H1 (cell line): ENCODE measurements around the gene FABP7. TPM values are rescaled to one million over a fixed set of nuclear protein-coding genes. Genes with fewer than 3 reads are reported as not detected.
A peak's percentile ranks its signal among the peaks of the same experiment; 100 is the strongest.

Experiments used
- CTCF ChIA-PET: fragments of 300-600 bp; sonication (Branson Sonifier 250); formaldehyde crosslinking; loops from one replicate; lab custom pipeline; 2021; ENCODE audit not compliant: partially characterized antibody; lab: Charles Lee
- POLR2A ChIA-PET: fragments of 300-600 bp; sonication (Branson Sonifier 250); formaldehyde crosslinking; loops from one replicate; lab custom pipeline; 2021; ENCODE audit warnings: inconsistent platforms; ENCODE audit not compliant: partially characterized antibody; lab: Charles Lee
- DNase-seq, 2 experiments: peaks; one replicate each; pipeline versions ENCODE4 v3.0.0 to v3.0.0-alpha.2; 2010 to 2022; ENCODE audit warnings: low spot score in 2 of 2, low read depth in 1 of 2, mixed read lengths in 1 of 2
- FAIRE-seq: peaks from 2 replicates; lab custom pipeline; 2011; peaks lifted over from hg19 to GRCh38; lab: Jason Lieb, UNC
- H2AFZ ChIP-seq: 2 replicates; pipeline ENCODE4 v1.8.1; 2012; ENCODE audit warnings: low read length, inconsistent platforms
- H2AK5ac ChIP-seq: 2 replicates; pipeline ENCODE4 v1.6.1; 2013; ENCODE audit warnings: low read depth, low read length
- H2BK120ac ChIP-seq: replicated peaks from 2 replicates; pipeline ENCODE3; 2013; ENCODE audit warnings: low read depth, low read length, inconsistent platforms
- H2BK12ac ChIP-seq: 2 replicates; pipeline ENCODE4 v1.6.1; 2013; ENCODE audit warnings: low read depth, low read length
- H2BK15ac ChIP-seq: 2 replicates; pipeline ENCODE4 v1.6.1; 2013; ENCODE audit warnings: low read length
- H2BK20ac ChIP-seq: 2 replicates; pipeline ENCODE4 v1.6.1; 2013; ENCODE audit warnings: low read length
- H2BK5ac ChIP-seq: 2 replicates; pipeline ENCODE4 v1.6.1; 2013; ENCODE audit warnings: low read depth, low read length
- H3K14ac ChIP-seq: 2 replicates; pipeline ENCODE4 v1.6.1; 2013; ENCODE audit warnings: inconsistent platforms; ENCODE audit not compliant: insufficient read length
- H3K18ac ChIP-seq: 2 replicates; pipeline ENCODE4 v1.6.1; 2013; ENCODE audit warnings: low read length; ENCODE audit errors: extremely low read depth
- H3K23ac ChIP-seq: 2 replicates; pipeline ENCODE4 v1.6.1; 2013; ENCODE audit warnings: inconsistent platforms; ENCODE audit not compliant: insufficient read length
- H3K23me2 ChIP-seq: 2 replicates; pipeline ENCODE4 v1.6.1; 2013; ENCODE audit warnings: low read depth, low read length
- H3K27ac ChIP-seq: 2 replicates; pipeline ENCODE4 v1.6.1; 2011; ENCODE audit warnings: low read depth, low read length, inconsistent platforms
- H3K27me3 ChIP-seq, 4 experiments: replicated peaks in 1 of 4; 1 replicate in 1 of 4; 2 replicates in 3 of 4; pipeline versions ENCODE4 v1.6.1 to v1.8.1; 2011 to 2013; ENCODE audit warnings: low read length in 3 of 4, mild to moderate bottlenecking in 3 of 4, inconsistent platforms in 2 of 4, mixed read lengths in 2 of 4, moderate library complexity in 1 of 4; ENCODE audit not compliant: control insufficient read depth in 3 of 4, insufficient read depth in 3 of 4; ENCODE audit errors: extremely low read depth in 1 of 4
- H3K36me3 ChIP-seq, 4 experiments: 2 replicates each; pipeline versions ENCODE4 v1.6.1 to v1.8.1; 2011 to 2013; ENCODE audit warnings: mild to moderate bottlenecking in 4 of 4, low read length in 3 of 4, moderate library complexity in 2 of 4, control low read depth in 1 of 4, inconsistent platforms in 1 of 4; ENCODE audit not compliant: insufficient read depth in 4 of 4, control insufficient read depth in 2 of 4
- H3K4ac ChIP-seq: replicated peaks from 2 replicates; pipeline ENCODE3; 2013; ENCODE audit warnings: low read length, low read depth, mixed read lengths, inconsistent platforms; ENCODE audit not compliant: insufficient read length
- H3K4me1 ChIP-seq, 4 experiments: replicated peaks in 1 of 4; 1 replicate in 1 of 4; 2 replicates in 3 of 4; pipeline versions ENCODE4 v1.6.1 to v1.8.1; 2011 to 2013; ENCODE audit warnings: low read length in 3 of 4, inconsistent platforms in 2 of 4, mixed read lengths in 1 of 4; ENCODE audit not compliant: insufficient read depth in 4 of 4, control insufficient read depth in 3 of 4
- H3K4me2 ChIP-seq, 2 experiments: 2 replicates each; pipeline versions ENCODE4 v1.6.1 to v1.8.1; 2011 to 2013; ENCODE audit warnings: low read depth in 2 of 2, low read length in 2 of 2, control low read depth in 1 of 2, inconsistent platforms in 1 of 2, mild to moderate bottlenecking in 1 of 2; ENCODE audit not compliant: insufficient read depth in 1 of 2
- H3K4me3 ChIP-seq, 4 experiments: fragments of 200-600, 300-600 bp in 1 of 4; sonication (generic), shearing (Covaris generic), sonication (Bioruptor Twin) in 1 of 4; 2 replicates each; pipeline versions ENCODE4 v1.5.1 to v1.8.1; 2011 to 2016; ENCODE audit warnings: low read length in 4 of 4, low read depth in 3 of 4, control low read depth in 2 of 4, inconsistent platforms in 2 of 4, mild to moderate bottlenecking in 2 of 4, mixed read lengths in 1 of 4, moderate library complexity in 1 of 4; ENCODE audit not compliant: insufficient read depth in 2 of 4; ENCODE audit errors: extremely low read depth in 1 of 4
- H3K56ac ChIP-seq: replicated peaks from 2 replicates; pipeline ENCODE3; 2013; ENCODE audit warnings: low read depth, mild to moderate bottlenecking, mixed read lengths, low read length, inconsistent platforms; ENCODE audit not compliant: insufficient read length
- H3K79me1 ChIP-seq: 2 replicates; pipeline ENCODE4 v1.6.1; 2013; ENCODE audit warnings: low read depth, low read length, control low read depth
- H3K79me2 ChIP-seq, 2 experiments: 2 replicates each; pipeline versions ENCODE4 v1.6.1 to v1.8.1; 2012 to 2013; ENCODE audit warnings: low read length in 2 of 2, mild to moderate bottlenecking in 2 of 2, inconsistent platforms in 1 of 2; ENCODE audit not compliant: insufficient read depth in 2 of 2, control insufficient read depth in 1 of 2
- H3K9ac ChIP-seq, 4 experiments: replicated peaks in 1 of 4; 1 replicate in 1 of 4; 2 replicates in 3 of 4; pipeline versions ENCODE4 v1.6.1 to v1.8.1; 2011 to 2013; ENCODE audit warnings: low read depth in 3 of 4, low read length in 3 of 4, control low read depth in 2 of 4, mild to moderate bottlenecking in 2 of 4, moderate library complexity in 2 of 4, inconsistent platforms in 1 of 4; ENCODE audit errors: extremely low read depth in 1 of 4
- H3K9me3 ChIP-seq, 2 experiments: 2 replicates each; pipeline versions ENCODE4 v1.6.1 to v1.8.1; 2012 to 2013; ENCODE audit warnings: mild to moderate bottlenecking in 2 of 2, moderate library complexity in 2 of 2, control low read depth in 1 of 2, inconsistent platforms in 1 of 2, low read depth in 1 of 2, low read length in 1 of 2, mixed read lengths in 1 of 2; ENCODE audit not compliant: insufficient read depth in 2 of 2
- H4K20me1 ChIP-seq, 2 experiments: replicated peaks in 1 of 2; 2 replicates each; pipeline versions ENCODE3 to v1.8.1; 2011 to 2013; ENCODE audit warnings: inconsistent platforms in 2 of 2, low read length in 2 of 2, mild to moderate bottlenecking in 1 of 2; ENCODE audit not compliant: insufficient read depth in 2 of 2, control insufficient read depth in 1 of 2
- H4K5ac ChIP-seq: 2 replicates; pipeline ENCODE4 v1.6.1; 2013; ENCODE audit warnings: low read length, low read depth, mixed read lengths, inconsistent platforms; ENCODE audit not compliant: insufficient read length
- H4K8ac ChIP-seq: 2 replicates; pipeline ENCODE4 v1.8.0; 2013; ENCODE audit warnings: mild to moderate bottlenecking, moderate library complexity, low read length, inconsistent platforms; ENCODE audit not compliant: insufficient read depth; ENCODE audit errors: extremely low read depth
- H4K91ac ChIP-seq: replicated peaks from 2 replicates; pipeline ENCODE3; 2013; ENCODE audit warnings: low read length, mixed read lengths, inconsistent platforms; ENCODE audit not compliant: insufficient read length
- ATF3 ChIP-seq: IDR thresholded peaks from 2 replicates; pipeline ENCODE4 v1.6.1; 2011; ENCODE audit warnings: low read depth, mild to moderate bottlenecking, low read length; ENCODE audit not compliant: insufficient read depth
- BCL11A ChIP-seq, 2 experiments: IDR thresholded peaks; one replicate each; pipeline ENCODE4 v1.6.1; 2011; ENCODE audit warnings: low read depth in 2 of 2, low read length in 2 of 2, mild to moderate bottlenecking in 2 of 2
- CHD1 ChIP-seq: IDR thresholded peaks from 2 replicates; pipeline ENCODE4 v1.6.1; 2012; ENCODE audit warnings: low read depth, low read length, improper control_type of control experiment
- GTF2F1 ChIP-seq: IDR thresholded peaks from 2 replicates; pipeline ENCODE4 v1.6.1; 2012; ENCODE audit warnings: low read depth, low read length, improper control_type of control experiment, borderline replicate concordance
- KDM1A ChIP-seq: fragments of 200-600, 300-600 bp; sonication (generic); IDR thresholded peaks from 2 replicates; pipeline ENCODE4 v1.7.1; 2016; ENCODE audit warnings: mild to moderate bottlenecking, low read length, borderline replicate concordance
- NRF1 ChIP-seq: IDR thresholded peaks from 2 replicates; pipeline ENCODE4 v1.6.1; 2011; ENCODE audit warnings: mild to moderate bottlenecking, low read depth, low read length, improper control_type of control experiment
- SUZ12 ChIP-seq: fragments of 200-600 bp; sonication (generic); IDR thresholded peaks from 2 replicates; pipeline ENCODE4 v1.6.1; 2012; ENCODE audit warnings: mild to moderate bottlenecking, inconsistent platforms, low read length, moderate library complexity, mixed read lengths
- USF2 ChIP-seq: IDR thresholded peaks from 2 replicates; pipeline ENCODE4 v1.6.1; 2011; ENCODE audit warnings: low read length, improper control_type of control experiment
- YY1 ChIP-seq: IDR thresholded peaks from 2 replicates; pipeline ENCODE4 v1.6.1; 2011; ENCODE audit warnings: low read depth, mild to moderate bottlenecking, low read length
- WGBS, 2 experiments: shearing (Covaris generic) in 1 of 2; methylation state at CpG; one replicate each; pipeline versions ENCODE4 v1.1.6 to v1.1.7; 2013 to 2015; ENCODE audit warnings: low lambda C conversion rate in 2 of 2, mixed read lengths in 2 of 2, inconsistent platforms in 1 of 2, low coverage in 1 of 2, missing lambda C conversion rate in 1 of 2; ENCODE audit not compliant: insufficient replicate concordance in 2 of 2, insufficient coverage in 1 of 2, insufficient read length in 1 of 2; ENCODE audit errors: extremely low coverage in 1 of 2, missing lambda C conversion rate in 1 of 2; 5-methylcytosine and 5-hydroxymethylcytosine counted together
- polyA plus RNA-seq, 7 experiments: library from polyadenylated mRNA; depleted of rRNA in 3 of 7; stranded (reverse) in 5 of 7; unstranded in 2 of 7; fragments of >200 nt in 5 of 7; fragments of 200-250 nt in 2 of 7; gene quantifications; 1 replicate in 5 of 7; 2 replicates in 1 of 7; 4 replicates in 1 of 7; pipeline versions ENCODE4 v1.2.1 to v1.2.3, GENCODE V29; 2011 to 2013; ENCODE audit warnings: missing spikeins in 2 of 7, mixed read lengths in 2 of 7
- total RNA-seq: library from RNA; stranded (reverse); fragmentation: NEBNext Ultra II Directional; extraction: Animal tissue kit (Norgen Biotek cat#: 25700); gene quantifications from 2 replicates; pipeline ENCODE4 v1.2.1, GENCODE V29; 2021

The FABP7 gene
- total and polyA plus RNA-seq, 2 of the 8 experiments (the other 6 are each of a cell fraction or from before 2014, with no cell fraction given): 10.6 to 13.1 TPM

- Histone ChIP-seq H2BK20ac (peak within 1 kb of the TSS; percentile 28; the same call in 1 of the 2 replicates), H3K27ac (peak within 1 kb of the TSS; percentile 60; the same call in 1 of the 2 replicates), H3K14ac (no peak within 1 kb of the TSS), H3K9me3 (no peaks in the 10 kb centered on the region), H3K4ac (no peak within 1 kb of the TSS), H3K79me1 (no peaks in the 10 kb centered on the region), H3K27me3 (no peaks in the 10 kb centered on the region; a peak in 2 of 7 replicates), H3K56ac (peak within 1 kb of the TSS; percentile 17), H2BK15ac (peak within 1 kb of the TSS; percentile 78; the same call in 1 of the 2 replicates), H4K5ac (peak within 1 kb of the TSS; percentile 26), H2AK5ac (no peak within 1 kb of the TSS; the same call in 1 of the 2 replicates), H2BK12ac (peak within 1 kb of the TSS; percentile 97), H3K18ac (peak within 1 kb of the TSS; percentile 96), H3K4me1 (peaks cover 3 to 24% (median 13%) of the 10 kb centered on the region in 4 experiments; a peak in 6 of 7 replicates), H3K4me3 (peak within 1 kb of the TSS; percentile 72 to 86 (median 80)), H3K23me2 (peaks cover 12% of the 10 kb centered on the region; the same call in 1 of the 2 replicates), H4K8ac (peak within 1 kb of the TSS; percentile 93), H2BK120ac (no peak within 1 kb of the TSS), H2BK5ac (peak within 1 kb of the TSS; percentile 92), H2AFZ (peak within 1 kb of the TSS; percentile 96), H3K79me2 (no peaks in the 10 kb centered on the region), H3K9ac (peak within 1 kb of the TSS; percentile 76 to 95 (median 79)), H4K20me1 (no peaks in the 10 kb centered on the region), H3K4me2 (peak within 1 kb of the TSS; percentile 96 to 99), H3K23ac (no peak within 1 kb of the TSS), H3K36me3 (no peaks in the 10 kb centered on the region), H4K91ac (peak within 1 kb of the TSS; percentile 2)
- DNase-seq (peak; percentile 44 to 90), FAIRE-seq (no peak)
- ChIA-PET POLR2A (interaction anchor here (0.6 to 1.9 kb wide), 6 partner anchors 10 to 50 kb away, joined by 3 to 6 read pairs (median 4); partner anchors contain the start of gene FABP7), CTCF (interaction anchor here (0.9 to 12.0 kb wide), 15 partner anchors 10 to 318 kb away, joined by 3 to 62 read pairs (median 5); partner anchors contain the start of genes FABP7 and SERINC1)
- 1% methylated on average over 52 of the region's 71 CpGs; no CpG with 5 or more reads in 1 of the 2 experiments for WGBS, 2 experiments
- TF ChIP-seq YY1 (peak; percentile 77; the same call in 1 of the 2 replicates), USF2 (peak; percentile 35; the same call in 1 of the 2 replicates), SUZ12 (no peak; the same call in 1 of the 2 replicates), NRF1 (peak; percentile 49), BCL11A (IDR thresholded peaks at IDR 0.05; ENCODE audit: low read depth in 2 of 2, low read length in 2 of 2) (no peak), CHD1 (no peak), GTF2F1 (no peak), KDM1A (peak; percentile 62; the same call in 1 of the 2 replicates), ATF3 (no peak)
Measured at GRCh38 chr6:122789182-122790027, 9.9 kb downstream of the FABP7 start, which contains the start of gene SMPDL3A. SMPDL3A (plus strand) TSS chr6:122789258; CDS start chr6:122789347, 89 bp downstream.
